Measurements from ENCODE around the gene FSTL3.

DNA sequence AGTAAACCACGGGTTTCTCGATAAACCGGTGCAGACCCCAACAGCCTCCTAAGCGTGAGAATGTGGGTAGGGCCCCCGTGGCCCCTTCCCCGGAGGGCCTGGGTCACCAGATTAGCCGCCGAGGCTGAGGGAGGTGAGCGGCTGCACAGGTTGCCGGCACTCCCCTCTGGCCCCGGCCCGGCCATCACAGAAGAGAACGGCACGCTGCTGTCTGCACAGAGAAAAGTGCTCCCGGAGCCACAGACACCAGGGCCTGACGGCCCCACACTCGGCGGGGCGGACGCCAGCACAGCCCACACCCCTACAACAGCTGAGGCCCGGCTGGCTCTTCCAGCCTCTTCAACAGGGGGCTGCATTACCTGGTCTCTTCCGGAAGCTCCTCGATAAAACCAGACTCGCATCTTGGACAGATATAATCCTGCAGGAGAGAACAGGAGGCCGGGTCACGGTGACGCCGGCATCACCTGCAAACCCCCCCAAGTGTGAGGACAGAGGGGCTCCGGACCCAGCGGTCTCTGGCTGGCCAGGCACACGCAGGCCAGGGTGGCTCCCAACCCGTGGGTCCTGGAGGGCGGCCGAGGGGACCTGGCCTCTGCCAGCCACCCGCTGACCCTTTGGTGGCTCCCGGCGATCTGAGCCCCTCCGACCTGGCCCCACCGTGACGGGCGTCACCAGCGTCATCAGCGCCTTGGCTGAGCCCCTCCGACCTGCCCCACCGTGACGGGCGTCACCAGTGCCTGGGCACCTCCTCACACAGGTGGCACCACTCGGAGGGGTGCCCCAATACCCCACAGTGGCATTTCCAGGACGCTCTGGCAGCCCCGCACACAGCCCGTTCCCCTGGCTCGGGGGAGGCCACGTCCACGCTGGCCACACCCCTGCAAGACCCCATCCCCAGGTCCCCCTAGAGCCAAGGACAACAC lies 23.5 kb upstream of the FSTL3 start:
- TF ChIP-seq, protein P1, sequence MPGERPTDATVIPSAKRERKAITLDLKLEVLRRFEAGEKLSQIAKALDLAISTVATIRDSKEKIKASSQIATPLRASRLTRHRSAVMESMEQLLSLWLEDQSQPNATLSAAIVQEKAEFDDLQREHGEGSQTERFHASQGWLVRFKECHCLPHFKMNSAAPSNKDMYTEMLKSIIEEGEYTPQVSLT (CRISPR knock-in tag; IDR thresholded peaks at IDR 0.05; ENCODE audit: borderline replicate concordance, low read depth) = no peak
- no peak for TF ChIP-seq JUND (CRISPR knock-in tag; IDR thresholded peaks at IDR 0.05)
- TF ChIP-seq, protein P2, sequence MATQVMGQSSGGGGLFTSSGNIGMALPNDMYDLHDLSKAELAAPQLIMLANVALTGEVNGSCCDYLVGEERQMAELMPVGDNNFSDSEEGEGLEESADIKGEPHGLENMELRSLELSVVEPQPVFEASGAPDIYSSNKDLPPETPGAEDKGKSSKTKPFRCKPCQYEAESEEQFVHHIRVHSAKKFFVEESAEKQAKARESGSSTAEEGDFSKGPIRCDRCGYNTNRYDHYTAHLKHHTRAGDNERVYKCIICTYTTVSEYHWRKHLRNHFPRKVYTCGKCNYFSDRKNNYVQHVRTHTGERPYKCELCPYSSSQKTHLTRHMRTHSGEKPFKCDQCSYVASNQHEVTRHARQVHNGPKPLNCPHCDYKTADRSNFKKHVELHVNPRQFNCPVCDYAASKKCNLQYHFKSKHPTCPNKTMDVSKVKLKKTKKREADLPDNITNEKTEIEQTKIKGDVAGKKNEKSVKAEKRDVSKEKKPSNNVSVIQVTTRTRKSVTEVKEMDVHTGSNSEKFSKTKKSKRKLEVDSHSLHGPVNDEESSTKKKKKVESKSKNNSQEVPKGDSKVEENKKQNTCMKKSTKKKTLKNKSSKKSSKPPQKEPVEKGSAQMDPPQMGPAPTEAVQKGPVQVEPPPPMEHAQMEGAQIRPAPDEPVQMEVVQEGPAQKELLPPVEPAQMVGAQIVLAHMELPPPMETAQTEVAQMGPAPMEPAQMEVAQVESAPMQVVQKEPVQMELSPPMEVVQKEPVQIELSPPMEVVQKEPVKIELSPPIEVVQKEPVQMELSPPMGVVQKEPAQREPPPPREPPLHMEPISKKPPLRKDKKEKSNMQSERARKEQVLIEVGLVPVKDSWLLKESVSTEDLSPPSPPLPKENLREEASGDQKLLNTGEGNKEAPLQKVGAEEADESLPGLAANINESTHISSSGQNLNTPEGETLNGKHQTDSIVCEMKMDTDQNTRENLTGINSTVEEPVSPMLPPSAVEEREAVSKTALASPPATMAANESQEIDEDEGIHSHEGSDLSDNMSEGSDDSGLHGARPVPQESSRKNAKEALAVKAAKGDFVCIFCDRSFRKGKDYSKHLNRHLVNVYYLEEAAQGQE (IDR thresholded peaks at IDR 0.05; ENCODE audit: borderline replicate concordance in 1 of 2, low read depth in 1 of 2, low read length in 2 of 2) = no peak
- no peak for TF ChIP-seq RNF2 (conservative IDR thresholded peaks at IDR 0.05; ENCODE audit: low read depth)

Data from HepG2 (cell line).